GM08714 (cell line): ENCODE measurements around the gene LRRC45.

Experiments used
- H3K4me3 ChIP-seq: fragments of 200-500 bp; sonication (Bioruptor generic); 2 replicates; pipeline ENCODE4 v1.5.1; 2014; ENCODE audit warnings: mild to moderate bottlenecking, low read length, inconsistent platforms
- ZNF274 ChIP-seq: IDR thresholded peaks from 2 replicates; pipeline ENCODE4 v1.6.1; 2012; ENCODE audit warnings: mild to moderate bottlenecking, low read depth, low read length

Gene LRRC45

DNA sequence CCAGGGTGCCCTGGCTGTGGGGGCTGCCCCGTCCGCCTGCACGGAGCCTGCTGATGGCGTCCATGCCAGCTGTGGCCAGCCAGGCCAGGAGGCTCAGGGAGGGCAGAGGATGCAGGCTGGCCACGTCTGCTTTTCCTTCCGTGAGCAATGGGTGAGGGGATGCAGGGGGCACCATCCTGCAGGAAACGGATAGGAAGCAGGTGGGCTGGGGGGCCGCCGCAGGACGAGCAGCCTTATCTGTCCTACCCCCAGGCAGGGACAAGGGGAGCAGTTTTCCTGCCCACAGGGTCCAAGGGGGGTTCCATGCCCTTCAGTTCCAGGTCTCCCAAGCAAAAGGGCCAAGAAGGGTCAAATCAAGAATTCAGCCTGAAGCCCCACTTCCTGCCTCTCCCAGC lies 35.7 kb downstream of the LRRC45 start:
- no peak overlapping the region for H3K4me3 ChIP-seq
- TF ChIP-seq ZNF274 = no peak

DNA sequence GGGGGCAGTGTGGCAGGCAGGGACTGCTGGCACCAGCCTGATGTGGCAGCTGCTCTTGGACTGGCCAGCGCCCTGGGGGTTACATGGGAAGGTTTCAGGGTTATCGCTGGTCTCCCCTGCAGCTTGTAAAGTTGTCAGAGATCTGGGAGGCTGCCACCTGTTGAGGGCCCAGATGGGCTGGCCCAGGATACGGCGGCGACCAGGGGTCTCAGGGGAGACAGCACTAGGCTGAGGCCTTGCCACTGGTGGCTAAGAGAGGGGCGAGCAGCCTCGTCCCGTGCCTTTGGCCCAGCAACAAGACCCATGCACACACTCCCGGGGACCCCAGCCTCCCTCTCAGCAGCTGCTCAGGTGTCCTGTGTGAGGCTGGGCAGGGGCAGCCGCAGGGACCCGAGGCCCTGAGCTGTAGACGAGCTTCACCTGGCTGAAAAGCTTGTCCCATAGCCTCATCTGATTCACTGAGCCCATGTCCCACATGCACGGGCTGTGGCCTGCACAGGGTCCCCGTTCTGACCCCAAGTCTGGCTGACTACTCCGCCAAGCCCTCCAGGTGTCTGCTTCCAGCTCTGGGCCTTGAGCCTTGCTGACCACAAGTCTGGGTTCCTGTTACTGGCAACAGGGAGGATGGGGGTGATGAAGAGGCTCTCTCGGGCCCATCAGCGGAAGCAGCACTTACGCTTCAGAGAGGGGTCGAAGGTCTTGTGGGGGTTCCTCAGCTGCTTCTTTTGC lies 36.3 kb downstream of the LRRC45 start:
- no peak overlapping the region for H3K4me3 ChIP-seq
- TF ChIP-seq ZNF274 = no peak

- no peak for TF ChIP-seq ZNF274
These were observed 36.9 kb downstream of the LRRC45 start for GRCh38 chr17:82060001-82060380.

GRCh38 chr17:82060614-82061013 lies 37.5 kb downstream of the LRRC45 start:
- no peak for TF ChIP-seq ZNF274
- no peak overlapping the region for H3K4me3 ChIP-seq

More at GRCh38 chr17:82060001-82060380, 36.9 kb downstream of the LRRC45 start:
- no peak overlapping the region for H3K4me3 ChIP-seq

DNA sequence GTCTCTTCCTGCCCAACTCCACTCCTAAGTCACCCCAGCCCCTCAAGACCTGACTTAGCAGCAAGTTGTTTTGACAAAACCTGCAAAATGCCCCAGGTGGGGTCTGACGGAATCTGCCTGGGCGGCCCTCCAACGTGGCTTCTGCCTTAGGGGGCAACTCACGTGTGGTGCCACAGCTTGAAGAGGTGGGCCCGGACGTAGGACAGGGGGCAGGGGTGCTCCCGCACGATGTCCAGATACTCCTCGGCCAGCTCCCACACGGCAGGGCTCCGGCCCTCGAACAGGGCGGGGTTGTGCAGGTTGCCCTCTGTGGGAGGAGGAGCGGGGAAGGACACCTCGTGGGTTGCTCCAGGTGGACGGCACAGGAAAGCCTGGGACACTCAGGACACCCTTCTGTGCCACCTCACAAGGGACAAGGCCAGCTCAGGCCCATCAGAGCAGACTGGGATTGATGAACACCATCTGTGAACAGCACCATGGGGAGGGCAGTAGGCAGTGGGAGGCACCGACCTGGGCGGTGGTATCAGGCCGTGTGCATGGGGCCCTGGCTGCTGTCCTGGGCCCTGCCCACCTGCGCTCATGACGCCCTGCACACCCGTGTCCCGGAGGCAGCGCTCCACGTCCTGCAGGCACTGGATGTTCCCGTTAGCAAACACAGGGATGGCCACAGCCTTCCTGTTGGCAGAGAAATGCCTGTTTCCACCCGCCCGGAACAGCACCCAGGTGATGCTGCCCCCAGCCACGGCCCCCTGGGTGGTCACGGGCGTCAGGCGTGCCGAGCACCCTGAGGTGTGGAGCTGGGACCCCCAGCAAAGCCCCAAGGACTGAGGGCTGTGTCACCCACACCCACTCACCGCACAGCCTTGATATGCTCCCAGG lies 38.2 kb downstream of the LRRC45 start:
- no peak overlapping the region for H3K4me3 ChIP-seq
- no peak for TF ChIP-seq ZNF274

DNA sequence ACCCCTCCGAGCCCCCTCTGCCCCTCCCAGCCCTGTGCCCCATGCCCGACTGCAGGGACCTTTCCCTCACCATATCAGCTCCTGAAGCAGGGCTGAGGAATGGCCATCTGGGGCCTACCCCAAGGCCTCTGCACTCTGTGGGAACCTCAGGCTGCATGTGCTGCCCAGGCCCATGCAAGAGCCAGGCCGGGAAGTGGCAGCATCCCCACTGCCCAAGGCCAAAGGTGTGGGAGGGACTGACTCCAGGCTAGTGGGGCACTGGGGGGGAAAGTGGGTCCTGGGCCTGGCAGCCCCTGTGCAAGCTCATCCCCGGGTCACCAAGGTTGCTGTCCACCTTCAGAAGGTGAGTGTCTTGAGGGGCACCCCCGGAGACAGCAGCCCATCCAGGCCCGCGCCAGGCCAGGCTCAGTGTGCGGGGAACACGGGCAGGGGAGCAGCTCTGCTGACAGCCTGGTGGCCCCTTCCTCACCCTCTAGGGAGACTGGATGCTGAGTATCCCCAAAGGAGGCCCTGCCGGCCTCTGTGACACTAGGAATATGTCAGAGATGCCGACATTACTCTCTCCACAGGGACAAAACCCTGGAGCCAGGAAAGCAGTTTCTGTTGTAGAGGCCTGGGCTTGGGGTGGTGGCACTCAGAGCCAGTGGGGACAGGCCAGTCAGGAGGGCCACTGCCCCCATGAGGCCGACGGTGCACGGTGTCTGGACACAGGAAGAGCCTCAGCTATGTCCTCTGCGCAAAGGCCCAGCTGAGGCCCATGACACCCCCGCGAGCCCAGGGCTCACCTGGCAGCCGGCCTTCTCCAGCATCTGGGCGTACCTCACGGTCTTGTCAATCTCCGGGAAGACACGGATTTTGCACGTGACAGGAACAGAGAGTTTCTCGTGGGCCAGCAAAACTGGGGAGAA lies 39.2 kb downstream of the LRRC45 start:
- no peak overlapping the region for H3K4me3 ChIP-seq
- TF ChIP-seq ZNF274 = no peak

DNA sequence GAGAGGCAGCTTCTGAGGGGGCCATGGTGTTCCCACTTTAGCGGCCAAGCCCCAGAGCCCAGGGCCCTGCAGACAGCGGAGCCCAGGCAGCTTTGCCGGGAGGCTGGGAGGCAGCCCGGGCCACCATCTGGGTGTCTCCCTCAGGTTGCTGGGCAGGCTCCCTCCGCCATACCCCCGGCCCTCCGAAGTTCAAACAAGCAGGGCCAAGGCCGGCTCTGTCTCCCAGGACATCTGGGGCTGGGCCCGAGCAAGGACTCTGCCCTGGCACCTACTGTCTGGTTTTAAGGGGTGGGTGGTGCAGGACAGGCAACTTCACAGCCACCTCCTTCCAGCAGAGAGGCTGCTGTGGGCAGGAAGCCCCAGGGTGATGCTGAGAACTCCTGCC lies 39.9 kb downstream of the LRRC45 start:
- no peak for TF ChIP-seq ZNF274
- H3K4me3 ChIP-seq = no peak overlapping the region

GRCh38 chr17:82063424-82064415 lies 40.6 kb downstream of the LRRC45 start:
- no peak overlapping the region; the same call in 1 of the 2 replicates for H3K4me3 ChIP-seq
- no peak for TF ChIP-seq ZNF274

DNA sequence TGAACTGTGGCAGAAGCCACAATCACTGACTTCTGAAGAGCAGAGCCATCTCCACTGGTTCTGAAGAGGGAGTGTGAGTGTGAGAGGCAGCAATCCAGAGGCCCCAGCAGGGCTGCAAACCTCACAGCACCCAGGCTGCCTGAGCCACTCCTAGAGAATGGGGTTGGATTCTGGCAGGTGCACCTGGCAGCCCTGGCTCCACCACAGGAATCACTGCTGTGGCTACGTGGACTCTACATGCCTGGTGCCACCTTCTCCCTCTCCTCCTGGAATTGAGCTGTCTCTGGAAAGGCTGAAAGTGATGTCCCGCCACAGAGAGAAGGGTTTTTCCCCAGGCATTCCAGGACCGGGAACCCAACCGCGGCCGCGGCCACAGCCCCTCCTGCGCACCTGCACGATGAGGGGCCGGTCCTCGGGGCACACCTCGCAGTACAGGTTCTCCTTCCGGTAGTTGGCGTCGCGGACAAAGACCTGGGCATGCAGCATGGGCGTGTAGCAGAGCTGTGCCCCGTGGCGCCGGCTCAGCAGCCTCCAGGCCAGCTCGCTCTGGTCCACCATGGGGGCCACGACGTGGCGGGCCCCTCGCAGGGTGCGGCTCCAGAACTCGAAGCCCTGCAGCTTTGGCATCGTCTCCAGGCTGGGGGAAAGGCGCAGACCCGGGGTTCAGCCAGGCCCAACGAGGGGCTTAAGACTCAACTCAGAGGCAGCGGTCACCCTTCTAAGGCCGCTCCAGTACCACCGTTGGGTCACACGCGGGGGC lies 41.5 kb downstream of the LRRC45 start:
- TF ChIP-seq ZNF274 = no peak
- H3K4me3 ChIP-seq = peak overlapping the region; percentile 91

DNA sequence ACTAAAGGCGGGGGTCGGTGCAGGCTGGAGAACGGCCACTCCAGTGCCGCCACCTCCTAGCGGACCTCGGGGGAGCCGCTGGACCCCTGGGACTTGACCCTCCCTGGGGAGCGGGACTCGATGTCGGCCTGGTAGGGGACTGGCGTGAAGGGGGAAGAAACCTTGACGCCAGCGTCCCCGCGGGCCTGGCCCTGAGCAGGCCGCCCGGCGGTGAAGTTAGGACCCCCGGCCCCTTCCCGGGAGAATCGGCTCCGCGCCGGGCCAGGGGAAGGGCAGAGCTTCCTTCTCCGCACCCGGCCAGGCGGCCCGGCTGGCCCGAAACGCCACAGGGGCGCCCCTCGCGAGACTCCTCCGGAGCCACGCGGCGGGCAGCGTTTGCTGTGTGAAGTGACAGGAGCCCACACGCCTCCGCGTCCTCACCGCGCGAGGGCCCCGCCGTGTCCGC lies 42.1 kb downstream of the LRRC45 start:
- no peak for TF ChIP-seq ZNF274
- H3K4me3 ChIP-seq = peak overlapping the region; percentile 91

- no peak for TF ChIP-seq ZNF274
- peak within 1 kb of the TSS; percentile 91 for H3K4me3 ChIP-seq
These were observed 42.7 kb downstream of the LRRC45 start, which contains the start of gene DUS1L for GRCh38 chr17:82065638-82066303. Gene DUS1L, minus strand, starts transcription at chr17:82065804. Its CDS starts 745 bp downstream, at chr17:82065059.

DNA sequence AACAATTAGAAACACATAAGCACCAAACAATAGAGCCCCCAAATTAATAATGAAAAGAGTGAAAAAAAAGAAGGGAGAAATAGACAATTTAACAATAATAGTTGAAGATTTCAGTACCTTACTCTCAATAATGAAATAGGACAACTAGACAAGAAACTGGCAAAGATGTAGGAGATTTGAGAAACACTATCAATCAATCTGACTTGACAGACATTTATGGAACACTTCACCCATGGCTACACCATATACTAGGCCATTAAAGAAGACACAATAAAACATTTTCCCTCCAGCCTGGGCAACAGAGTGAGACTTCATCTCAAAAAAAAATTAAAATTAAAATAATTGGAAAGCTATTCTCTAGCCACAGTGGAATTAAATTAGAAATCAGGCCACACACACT lies 47.5 kb downstream of the LRRC45 start:
- TF ChIP-seq ZNF274 = no peak

More for the DNA sequence above, 47.5 kb downstream of the LRRC45 start:
- H3K4me3 ChIP-seq = no peak overlapping the region
